ENCODE measurements around the gene SLC25A13. TPM values are rescaled to one million over a fixed set of nuclear protein-coding genes. Genes with fewer than 3 reads are reported as not detected.

The SLC25A13 gene
- total and polyA plus RNA-seq, 2 of the 8 experiments (the other 6 are each of a cell fraction or from before 2014, with no cell fraction given) = 30.8 to 85.4 TPM

GRCh38 chr7:96299496-96299895 is 22.4 kb downstream of the SLC25A13 start (continued):
- TF ChIP-seq CTCF (IDR thresholded peaks at IDR 0.05; ENCODE audit: control extremely low read depth in 1 of 3, insufficient read depth in 1 of 3, low read depth in 1 of 3, low read length in 3 of 3) (no peak), EZH2 (IDR thresholded peaks at IDR 0.05; ENCODE audit: low read depth, low read length, severe bottlenecking) (no peak), TAF1 (IDR thresholded peaks at IDR 0.05; ENCODE audit: low read depth, low read length) (no peak), HDAC6 (IDR thresholded peaks at IDR 0.05; ENCODE audit: low read depth, low read length) (no peak), KDM4A (IDR thresholded peaks at IDR 0.05; ENCODE audit: low read depth, low read length, severe bottlenecking) (no peak), SIN3A (conservative IDR thresholded peaks at IDR 0.05 in 1 of 2, IDR thresholded peaks at IDR 0.05 in 1 of 2; ENCODE audit: low read depth in 1 of 2, low read length in 2 of 2) (no peak)

Measured in H1 (cell line).